Natural killer cell treated with Interleukin-12 subunit alpha and Interleukin-12 subunit beta and Interleukin-15 and Interleukin-18, amount 100 ng/mL, for 72 hours (primary cell): Measurements from ENCODE around the gene DOCK11. TPM values are rescaled to one million over a fixed set of nuclear protein-coding genes. Genes with fewer than 3 reads are reported as not detected.
"Not testable (repeated sequence)": the region's sequence is repeated elsewhere in the genome, so short reads cannot be mapped to it uniquely, and the experiment has no call there.

ENCODE experiments used
- ATAC-seq, 2 donors: fragments of 150-1000 bp; cut with Tn5 transposase in 1 of 2; sonication (Bioruptor Pico), chemical (Tn5 transposase) in 1 of 2; 2 replicates each; pipeline ENCODE4 v1.10.0; 2021
- DNase-seq: peaks from one replicate; pipeline ENCODE4 v3.0.0; 2022; ENCODE audit warnings: low spot score
- H3K27ac Mint-ChIP-seq, 2 donors: 1 replicate in 1 of 2; 2 replicates in 1 of 2; pipeline ENCODE4 v1.8.0; 2022; ENCODE audit warnings: mixed read lengths in 2 of 2, mild to moderate bottlenecking in 1 of 2, moderate library complexity in 1 of 2
- H3K27me3 Mint-ChIP-seq, 2 donors: 1 replicate in 1 of 2; 2 replicates in 1 of 2; pipeline ENCODE4 v1.8.0; 2022; ENCODE audit warnings: mixed read lengths in 2 of 2
- H3K36me3 Mint-ChIP-seq: one replicate; pipeline ENCODE4 v1.8.0; 2022; ENCODE audit warnings: mixed read lengths
- H3K4me1 Mint-ChIP-seq, 2 donors: 1 replicate in 1 of 2; 2 replicates in 1 of 2; pipeline ENCODE4 v1.8.0; 2022; ENCODE audit warnings: low read depth in 2 of 2, mixed read lengths in 2 of 2, mild to moderate bottlenecking in 1 of 2
- H3K4me3 Mint-ChIP-seq: one replicate; pipeline ENCODE4 v1.8.0; 2022; ENCODE audit warnings: mixed read lengths
- H3K9me3 Mint-ChIP-seq: 2 replicates; pipeline ENCODE4 v1.8.0; 2022; ENCODE audit warnings: mixed read lengths
- total RNA-seq, 2 donors: library from RNA; stranded (reverse); gene quantifications; one replicate each; pipeline ENCODE4 v1.2.3, GENCODE V29; 2022

Gene DOCK11
- total RNA-seq = 10 to 100 TPM; 32.0 to 44.5 TPM

GRCh38 chrX:118495061-118495921 is at the start of gene DOCK11:
TSS of gene DOCK11 (plus strand) at chrX:118495815. CDS start at chrX:118495972, 157 bp downstream.
- no peaks in the 10 kb centered on the region for H3K9me3 Mint-ChIP-seq
- no peaks in the 10 kb centered on the region for H3K27me3 Mint-ChIP-seq
- DNase-seq = peak; percentile 92
- H3K27ac Mint-ChIP-seq = peak within 1 kb of the TSS; percentile 95 to 96
- ATAC-seq = peak; percentile 91 to 93
- H3K36me3 Mint-ChIP-seq = no peaks in the 10 kb centered on the region
- H3K4me1 Mint-ChIP-seq = peaks cover 18 to 23% of the 10 kb centered on the region in 2 donors
- peak within 1 kb of the TSS; percentile 96 for H3K4me3 Mint-ChIP-seq

- Mint-ChIP-seq H3K27me3 (peaks cover 0 to 2% of the 10 kb centered on the region in 2 donors), H3K4me3 (no peak overlapping the region), H3K36me3 (no peaks in the 10 kb centered on the region), H3K4me1 (no peaks in the 10 kb centered on the region), H3K27ac (no peak overlapping the region), H3K9me3 (no peaks in the 10 kb centered on the region)
- no peak for ATAC-seq
- DNase-seq = no peak
Measured at GRCh38 chrX:118448273-118448783, 47.3 kb upstream of the DOCK11 start.

- Mint-ChIP-seq H3K9me3 (no peaks in the 10 kb centered on the region), H3K27me3 (peaks cover 0 to 3% of the 10 kb centered on the region in 2 donors), H3K36me3 (no peaks in the 10 kb centered on the region), H3K27ac (no peak overlapping the region), H3K4me3 (no peak overlapping the region), H3K4me1 (no peaks in the 10 kb centered on the region)
- DNase-seq (no peak), ATAC-seq (no peak)
Measured at GRCh38 chrX:118455013-118455412, 40.6 kb upstream of the DOCK11 start.

DNA sequence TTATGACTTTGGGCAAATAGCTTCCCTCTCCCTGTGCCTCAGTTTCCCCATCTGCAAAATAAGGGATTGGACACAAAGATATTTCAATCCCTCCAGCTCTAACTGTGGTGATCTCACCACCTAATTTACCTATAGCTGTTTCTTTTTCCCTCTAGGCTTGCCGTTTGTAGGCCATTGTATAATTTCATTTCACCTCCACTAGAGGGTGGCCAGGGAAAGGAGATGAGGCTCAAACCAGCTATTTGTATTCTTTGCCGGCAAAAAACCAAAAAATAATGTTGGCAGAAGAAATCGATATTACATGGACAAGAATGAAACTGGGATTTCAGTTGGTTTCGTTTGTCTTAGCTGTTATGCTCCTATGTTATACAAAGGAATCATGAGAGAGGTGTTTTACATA is 36.1 kb upstream of the DOCK11 start:
- ATAC-seq (no peak), DNase-seq (no peak)
- Mint-ChIP-seq H3K4me1 (no peaks in the 10 kb centered on the region), H3K27ac (no peak overlapping the region), H3K4me3 (no peak overlapping the region), H3K36me3 (no peaks in the 10 kb centered on the region), H3K9me3 (no peaks in the 10 kb centered on the region), H3K27me3 (peaks cover 0 to 3% of the 10 kb centered on the region in 2 donors)

GRCh38 chrX:118464501-118464900 is 31.1 kb upstream of the DOCK11 start:
- no peak for ATAC-seq
- peaks cover 0 to 5% of the 10 kb centered on the region in 2 donors for H3K27me3 Mint-ChIP-seq

DNA sequence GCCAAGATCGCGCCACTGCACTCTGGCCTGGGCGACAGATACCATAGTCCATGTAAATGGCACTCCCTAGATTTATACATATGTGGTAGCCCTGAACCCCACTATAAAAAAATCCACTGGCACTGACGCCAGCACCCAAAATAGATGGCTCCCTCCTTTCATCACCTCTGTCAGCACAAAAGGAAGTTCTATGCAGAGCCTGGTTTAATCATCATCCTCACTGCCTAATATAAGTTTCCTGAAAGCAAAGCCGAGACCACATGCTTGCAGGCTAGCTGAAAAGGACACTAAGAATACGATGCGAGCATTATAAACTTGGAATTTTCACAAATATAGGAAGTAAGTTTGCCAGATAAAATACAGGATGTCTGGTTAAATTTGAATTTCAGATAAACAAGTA is 27.5 kb upstream of the DOCK11 start:
- no peak for DNase-seq
- Mint-ChIP-seq H3K27ac (no peak overlapping the region), H3K9me3 (no peaks in the 10 kb centered on the region), H3K4me1 (no peaks in the 10 kb centered on the region), H3K27me3 (peaks cover 0 to 9% of the 10 kb centered on the region in 2 donors), H3K36me3 (no peaks in the 10 kb centered on the region), H3K4me3 (no peak overlapping the region)
- no peak for ATAC-seq

More at GRCh38 chrX:118464501-118464900, 31.1 kb upstream of the DOCK11 start:
- DNase-seq = no peak
- H3K4me1 Mint-ChIP-seq = no peaks in the 10 kb centered on the region
- H3K9me3 Mint-ChIP-seq = no peaks in the 10 kb centered on the region
- no peak overlapping the region for H3K4me3 Mint-ChIP-seq
- no peaks in the 10 kb centered on the region for H3K36me3 Mint-ChIP-seq
- H3K27ac Mint-ChIP-seq = no peak overlapping the region

DNA sequence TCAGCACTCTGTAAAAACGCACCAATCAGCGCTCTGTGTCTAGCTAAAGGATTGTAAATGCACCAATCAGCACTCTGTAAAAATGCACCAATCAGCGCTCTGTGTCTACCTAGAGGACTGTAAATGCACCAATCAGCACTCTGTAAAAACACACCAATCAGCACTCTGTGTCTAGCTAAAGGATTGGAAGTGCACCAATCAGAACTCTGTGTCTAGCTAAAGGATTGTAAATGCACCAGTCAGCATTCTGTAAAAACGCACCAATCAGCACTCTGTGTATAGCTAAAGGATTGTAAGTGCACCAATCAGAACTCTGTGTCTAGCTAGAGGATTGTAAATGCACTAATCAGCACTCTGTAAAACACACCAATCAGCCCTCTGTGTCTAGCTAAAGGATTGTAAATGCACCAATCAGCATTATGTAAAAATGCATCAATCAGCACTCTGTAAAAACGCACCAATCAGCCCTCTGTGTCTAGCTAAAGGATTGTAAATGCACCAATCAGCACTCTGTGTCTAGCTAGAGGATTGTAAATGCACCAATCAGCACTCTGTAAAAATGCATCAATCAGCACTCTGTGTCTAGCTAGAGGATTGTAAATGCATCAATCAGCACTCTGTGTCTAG is 24.8 kb upstream of the DOCK11 start:
- H3K9me3 Mint-ChIP-seq, H3K36me3 Mint-ChIP-seq, DNase-seq, ATAC-seq, H3K4me3 Mint-ChIP-seq, H3K27me3 Mint-ChIP-seq, H3K27ac Mint-ChIP-seq, H3K4me1 Mint-ChIP-seq: not testable (repeated sequence)

DNA sequence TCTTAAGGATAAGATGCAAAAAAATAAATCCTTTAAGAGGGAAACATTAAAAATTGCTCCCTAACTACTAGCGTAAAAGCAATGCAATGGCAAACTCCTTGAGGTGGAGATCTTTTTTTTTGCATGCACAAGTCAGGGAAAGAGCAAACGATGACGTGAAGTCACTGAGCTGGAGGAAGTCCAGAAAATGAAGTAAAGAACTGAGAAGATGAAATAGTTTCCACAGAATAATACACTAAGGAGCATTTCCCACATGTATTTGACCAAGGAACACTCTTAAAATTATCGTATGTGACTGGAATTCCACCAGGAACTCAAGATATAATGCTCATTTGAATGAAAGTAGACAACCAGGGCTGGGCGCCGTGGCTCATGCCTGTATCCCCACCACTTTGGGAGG is 21.0 kb upstream of the DOCK11 start:
- H3K36me3 Mint-ChIP-seq = no peaks in the 10 kb centered on the region
- no peak for DNase-seq

DNA sequence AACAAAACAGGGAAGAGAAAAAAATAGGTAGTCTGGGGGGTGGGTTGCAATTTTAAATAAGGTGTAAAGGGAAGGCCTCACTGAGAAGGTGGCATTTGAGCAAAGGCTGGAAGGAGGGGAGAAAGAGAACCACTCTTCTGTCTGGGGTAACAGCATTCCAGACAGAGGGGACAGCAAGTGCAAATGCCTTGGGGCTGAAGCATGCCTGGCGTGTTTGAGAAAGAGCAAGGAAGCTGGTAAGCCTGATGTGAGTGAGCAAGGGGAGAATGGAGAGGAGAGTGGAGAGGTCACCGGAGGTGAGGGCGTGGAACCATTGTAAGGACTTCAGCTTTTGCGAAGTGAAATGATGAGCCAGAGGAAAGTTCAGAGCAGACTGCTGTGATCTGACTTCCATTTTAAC is 19.7 kb upstream of the DOCK11 start:
- Mint-ChIP-seq H3K27ac (no peak overlapping the region), H3K36me3 (no peaks in the 10 kb centered on the region), H3K27me3 (peaks cover 0 to 4% of the 10 kb centered on the region in 2 donors), H3K4me3 (no peak overlapping the region), H3K9me3 (no peaks in the 10 kb centered on the region), H3K4me1 (no peaks in the 10 kb centered on the region)
- DNase-seq = no peak
- no peak for ATAC-seq

More for the DNA sequence above, 21.0 kb upstream of the DOCK11 start:
- H3K9me3 Mint-ChIP-seq = no peaks in the 10 kb centered on the region
- peaks cover 0 to 4% of the 10 kb centered on the region in 2 donors for H3K27me3 Mint-ChIP-seq
- no peak overlapping the region for H3K4me3 Mint-ChIP-seq
- no peak for ATAC-seq
- no peaks in the 10 kb centered on the region for H3K4me1 Mint-ChIP-seq
- H3K27ac Mint-ChIP-seq = no peak overlapping the region

GRCh38 chrX:118480172-118480571 is 15.4 kb upstream of the DOCK11 start:
- ATAC-seq (no peak), DNase-seq (no peak)
- H3K27me3 Mint-ChIP-seq = no peaks in the 10 kb centered on the region

GRCh38 chrX:118482384-118482783 is 13.2 kb upstream of the DOCK11 start:
- not testable (repeated sequence) for H3K4me3 Mint-ChIP-seq, H3K27ac Mint-ChIP-seq, H3K9me3 Mint-ChIP-seq, H3K36me3 Mint-ChIP-seq, DNase-seq, H3K27me3 Mint-ChIP-seq, ATAC-seq, H3K4me1 Mint-ChIP-seq

More at GRCh38 chrX:118480172-118480571, 15.4 kb upstream of the DOCK11 start:
- H3K36me3 Mint-ChIP-seq = no peaks in the 10 kb centered on the region
- H3K27ac Mint-ChIP-seq = no peak overlapping the region
- H3K4me1 Mint-ChIP-seq = no peaks in the 10 kb centered on the region
- no peak overlapping the region for H3K4me3 Mint-ChIP-seq
- no peaks in the 10 kb centered on the region for H3K9me3 Mint-ChIP-seq

DNA sequence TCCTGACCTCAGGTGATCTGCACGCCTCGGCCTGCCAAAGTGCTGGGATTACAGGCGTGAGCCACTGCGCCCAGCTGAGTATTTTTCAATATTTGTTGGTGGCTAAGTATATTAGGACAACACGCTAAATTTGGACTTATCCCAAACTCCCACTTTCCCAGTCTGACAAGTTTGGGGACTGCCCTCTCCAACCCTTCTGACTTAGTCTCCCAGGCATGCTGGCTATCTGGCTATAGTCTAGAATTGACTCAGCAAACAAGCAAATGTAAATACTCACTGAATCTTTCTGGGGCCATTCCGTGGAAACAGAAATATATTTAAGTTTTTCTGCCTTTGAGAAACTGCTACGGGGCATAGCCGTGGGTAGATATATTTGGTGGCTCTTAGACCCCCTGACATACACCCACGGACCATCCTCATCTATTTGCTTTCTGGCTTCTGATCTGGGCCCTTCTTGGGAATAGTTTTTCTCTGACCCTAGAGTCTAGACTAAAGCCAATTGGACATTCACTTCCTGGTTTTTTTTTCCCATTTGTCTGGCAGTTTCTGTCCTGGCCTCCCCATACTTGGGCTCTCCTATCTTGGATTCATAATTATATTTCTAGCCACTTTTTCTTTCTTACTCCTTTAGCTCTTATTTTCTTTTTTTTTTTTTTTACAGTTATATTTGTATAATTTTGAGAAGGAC is 11.3 kb upstream of the DOCK11 start:
- H3K27me3 Mint-ChIP-seq = no peaks in the 10 kb centered on the region
- H3K36me3 Mint-ChIP-seq = no peaks in the 10 kb centered on the region
- DNase-seq (no peak), ATAC-seq (no peak)
- no peak overlapping the region for H3K4me3 Mint-ChIP-seq
- no peaks in the 10 kb centered on the region for H3K9me3 Mint-ChIP-seq
- H3K4me1 Mint-ChIP-seq = no peaks in the 10 kb centered on the region
- no peak overlapping the region for H3K27ac Mint-ChIP-seq

DNA sequence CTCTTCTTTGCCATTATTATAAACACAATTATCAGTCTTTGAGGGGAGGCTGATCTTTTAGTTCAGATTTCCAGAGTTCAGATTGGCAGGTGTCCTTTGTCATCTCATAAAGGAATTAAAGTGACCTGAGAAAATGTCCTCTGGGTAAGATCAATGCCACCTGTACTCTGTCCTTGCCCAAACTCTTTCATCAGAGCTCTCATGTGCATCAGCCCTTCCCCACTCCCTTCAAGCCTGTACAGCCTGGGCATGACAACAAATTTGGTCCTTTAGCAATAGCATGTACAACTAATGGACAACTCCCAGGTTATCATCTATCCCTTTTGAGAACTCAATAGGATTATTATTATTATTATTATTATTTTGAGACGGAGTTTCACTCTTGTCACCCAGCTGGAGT is 8.9 kb upstream of the DOCK11 start:
- H3K4me1 Mint-ChIP-seq, H3K4me3 Mint-ChIP-seq, DNase-seq, H3K27ac Mint-ChIP-seq, H3K36me3 Mint-ChIP-seq, ATAC-seq, H3K27me3 Mint-ChIP-seq, H3K9me3 Mint-ChIP-seq: not testable (repeated sequence)

- no peak for DNase-seq
- ATAC-seq = no peak
- Mint-ChIP-seq H3K27ac (no peak overlapping the region), H3K27me3 (no peaks in the 10 kb centered on the region), H3K4me1 (peaks cover 10 to 16% of the 10 kb centered on the region in 2 donors), H3K36me3 (no peaks in the 10 kb centered on the region), H3K4me3 (no peak overlapping the region), H3K9me3 (no peaks in the 10 kb centered on the region)
Measured at GRCh38 chrX:118493016-118493415, 2.6 kb upstream of the DOCK11 start.
